ENCODE results near the gene TAS2R19.

GRCh38 chr12:10974965-10975364, 47.5 kb downstream of the TAS2R19 start:
- TF ChIP-seq POLR2A (IDR thresholded peaks at IDR 0.05) (no peak), EP300 (IDR thresholded peaks at IDR 0.05) (no peak)
- TF ChIP-seq, protein P1, sequence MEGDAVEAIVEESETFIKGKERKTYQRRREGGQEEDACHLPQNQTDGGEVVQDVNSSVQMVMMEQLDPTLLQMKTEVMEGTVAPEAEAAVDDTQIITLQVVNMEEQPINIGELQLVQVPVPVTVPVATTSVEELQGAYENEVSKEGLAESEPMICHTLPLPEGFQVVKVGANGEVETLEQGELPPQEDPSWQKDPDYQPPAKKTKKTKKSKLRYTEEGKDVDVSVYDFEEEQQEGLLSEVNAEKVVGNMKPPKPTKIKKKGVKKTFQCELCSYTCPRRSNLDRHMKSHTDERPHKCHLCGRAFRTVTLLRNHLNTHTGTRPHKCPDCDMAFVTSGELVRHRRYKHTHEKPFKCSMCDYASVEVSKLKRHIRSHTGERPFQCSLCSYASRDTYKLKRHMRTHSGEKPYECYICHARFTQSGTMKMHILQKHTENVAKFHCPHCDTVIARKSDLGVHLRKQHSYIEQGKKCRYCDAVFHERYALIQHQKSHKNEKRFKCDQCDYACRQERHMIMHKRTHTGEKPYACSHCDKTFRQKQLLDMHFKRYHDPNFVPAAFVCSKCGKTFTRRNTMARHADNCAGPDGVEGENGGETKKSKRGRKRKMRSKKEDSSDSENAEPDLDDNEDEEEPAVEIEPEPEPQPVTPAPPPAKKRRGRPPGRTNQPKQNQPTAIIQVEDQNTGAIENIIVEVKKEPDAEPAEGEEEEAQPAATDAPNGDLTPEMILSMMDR (IDR thresholded peaks at IDR 0.05), result no peak

Measured in gastroesophageal sphincter (tissue), 3 donors.